ENCODE results near the gene C22orf23. TPM values are rescaled to one million over a fixed set of nuclear protein-coding genes. Genes with fewer than 3 reads are reported as not detected.

The C22orf23 gene
- total and polyA plus RNA-seq, 2 of the 4 experiments (the other 2 are of a cell fraction): 0.39 to 0.54 TPM

GRCh38 chr22:37967637-37968451 lies 14.4 kb upstream of the C22orf23 start:
- WGBS, 2 experiments (ENCODE audit: extremely low coverage in 2 of 2, insufficient read length in 1 of 2): 90% methylated on average over 6 of the region's 14 CpGs; no CpG with 5 or more reads in 1 of the 2 experiments
- H4K91ac ChIP-seq (ENCODE audit: insufficient read depth, low read depth, low read length): no peak overlapping the region
- ChIA-PET CTCF (no interaction called here), POLR2A (ENCODE audit: unreplicated experiment) (no interaction called here)
- DNase-seq: no peak
- no peak overlapping the region for H3K4me3 ChIP-seq (ENCODE audit: insufficient read depth, low read depth, low read length)
- H3K27ac ChIP-seq (ENCODE audit: insufficient read depth, low read length): no peak overlapping the region
- dilution Hi-C loops (cut with HindIII; ENCODE audit: low sequenced_read_pairs, unreplicated experiment): no loop called here
- H3K9me3 ChIP-seq (ENCODE audit: control insufficient read depth, insufficient read depth, low read length): no peaks in the 10 kb centered on the region
- peaks cover 26% of the 10 kb centered on the region for H3K36me3 ChIP-seq (ENCODE audit: control insufficient read depth, insufficient read depth, low read length)
- ATAC-seq (ENCODE audit: low read depth): no peak
- H3K9ac ChIP-seq (ENCODE audit: low read depth, low read length): no peak overlapping the region
- H2BK5ac ChIP-seq (ENCODE audit: low read depth, low read length, poor library complexity, severe bottlenecking): no peak overlapping the region
- no peak overlapping the region for H2BK20ac ChIP-seq (ENCODE audit: low read depth, low read length)
- H3K9me1 ChIP-seq (ENCODE audit: insufficient read depth, low read length): peaks cover 5% of the 10 kb centered on the region; the same call in 1 of the 2 replicates
- no peak overlapping the region for H2BK120ac ChIP-seq (ENCODE audit: low read depth, low read length)
- H3K56ac ChIP-seq (ENCODE audit: extremely low read depth, insufficient read depth, low read length): no peak overlapping the region
- no TSS peak for BruUV-seq (replicated peaks)
- H4K8ac ChIP-seq (ENCODE audit: low read depth in 2 of 2, low read length in 2 of 2): no peak overlapping the region
- in situ Hi-C loops (cut with MboI; ENCODE audit: low sequenced_read_pairs): no loop called here
- H3K14ac ChIP-seq (replicated peaks; ENCODE audit: low read depth, low read length): no peak overlapping the region
- peaks cover 12% of the 10 kb centered on the region for H4K20me1 ChIP-seq (ENCODE audit: insufficient read depth, low read length)
- H2AFZ ChIP-seq (replicated peaks; ENCODE audit: low read length, poor library complexity): no peak overlapping the region
- no peaks in the 10 kb centered on the region for H3K27me3 ChIP-seq (ENCODE audit: control insufficient read depth, insufficient read depth, low read length)
- H2AK9ac ChIP-seq (replicated peaks; ENCODE audit: low read depth, low read length, poor library complexity): no peak overlapping the region
- no peak overlapping the region for H4K5ac ChIP-seq (ENCODE audit: low read depth, low read length)
- H3K23ac ChIP-seq (ENCODE audit: low read depth, low read length): no peak overlapping the region
- H3K79me1 ChIP-seq (ENCODE audit: low read depth in 1 of 2, low read length in 2 of 2): peaks cover 11 to 13% of the 10 kb centered on the region in 2 experiments
- H3K18ac ChIP-seq (ENCODE audit: low read depth, low read length): no peak overlapping the region
- no peak for TF ChIP-seq MAFK (IDR thresholded peaks at IDR 0.05; ENCODE audit: low read depth, low read length)
- no peak for TF ChIP-seq ELK1 (IDR thresholded peaks at IDR 0.05; ENCODE audit: borderline replicate concordance, low read depth, low read length)
- TF ChIP-seq USF2 (IDR thresholded peaks at IDR 0.05; ENCODE audit: low read depth, low read length): no peak
- no peak for TF ChIP-seq SMC3 (IDR thresholded peaks at IDR 0.05; ENCODE audit: low read depth, low read length)
- no peak overlapping the region for H2AK5ac ChIP-seq (ENCODE audit: low read depth, low read length)
- no peak overlapping the region for H2BK15ac ChIP-seq (ENCODE audit: low read depth, low read length)
- no peak overlapping the region for H3K4ac ChIP-seq (ENCODE audit: low read depth, low read length)
- peaks cover 7% of the 10 kb centered on the region for H3K4me1 ChIP-seq (ENCODE audit: control insufficient read depth, insufficient read depth, low read length)
- no peak overlapping the region for H3K4me2 ChIP-seq (ENCODE audit: low read depth, low read length)
- intact Hi-C loops (cut with micrococcal nuclease): no loop called here
